Measurements from ENCODE around the gene PTGR2. TPM values are rescaled to one million over a fixed set of nuclear protein-coding genes. Genes with fewer than 3 reads are reported as not detected.
"Not testable (repeated sequence)": the region's sequence is repeated elsewhere in the genome, so short reads cannot be mapped to it uniquely, and the experiment has no call there.

The PTGR2 gene
- total RNA-seq, 4 donors from 2014 or later: 1.8 to 10.7 (median 6.2) TPM

GRCh38 chr14:73824127-73824526 is 27.5 kb upstream of the PTGR2 start:
- peak overlapping the region; percentile 28 to 83 (median 62) for H3K27ac ChIP-seq
- DNase-seq: no peak

GRCh38 chr14:73824536-73824935 is 27.1 kb upstream of the PTGR2 start:
- H3K9me3 ChIP-seq: no peaks in the 10 kb centered on the region
- intact Hi-C loops (cut with DNase I): no loop called here
- WGBS, 2 donors: 57 to 73% methylated on average over 3 to 6 of the region's 8 CpGs

More at GRCh38 chr14:73824127-73824526, 27.5 kb upstream of the PTGR2 start:
- H3K36me3 ChIP-seq: no peaks in the 10 kb centered on the region
- intact Hi-C loops (cut with DNase I): no loop called here
- H3K4me1 ChIP-seq: peaks cover 4 to 31% (median 7%) of the 10 kb centered on the region in 3 donors
- WGBS, 2 donors: 29 to 42% methylated on average over 4 of the region's 4 CpGs
- no peaks in the 10 kb centered on the region for H3K27me3 ChIP-seq
- H3K4me3 ChIP-seq: no peak overlapping the region
- H3K9me3 ChIP-seq: no peaks in the 10 kb centered on the region
- TF ChIP-seq POLR2A (IDR thresholded peaks at IDR 0.05): no peak
- no peak for TF ChIP-seq CTCF (IDR thresholded peaks at IDR 0.05)

GRCh38 chr14:73825551-73826188 is 26.0 kb upstream of the PTGR2 start:
- Histone ChIP-seq H3K27ac (peak overlapping the region in 1 of 4 donors; percentile 83), H3K36me3 (no peaks in the 10 kb centered on the region), H3K27me3 (no peaks in the 10 kb centered on the region), H3K9me3 (no peaks in the 10 kb centered on the region), H3K4me1 (peaks cover 4 to 31% (median 7%) of the 10 kb centered on the region in 3 donors), H3K4me3 (no peak overlapping the region)
- TF ChIP-seq POLR2A (IDR thresholded peaks at IDR 0.05): no peak
- TF ChIP-seq CTCF (IDR thresholded peaks at IDR 0.05): peak; percentile 76 to 96 (median 94)
- intact Hi-C loops (cut with DNase I): loop anchor here (5.0 kb wide), 1 partner anchor 98 kb away; no protein-coding TSS in a partner anchor
- peak; percentile 61 for DNase-seq
- 11% methylated on average over 7 of the region's 7 CpGs for WGBS, 2 donors

More at GRCh38 chr14:73824536-73824935, 27.1 kb upstream of the PTGR2 start:
- Histone ChIP-seq H3K36me3 (no peaks in the 10 kb centered on the region), H3K27ac (peak overlapping the region; percentile 28 to 83 (median 62)), H3K27me3 (no peaks in the 10 kb centered on the region), H3K4me3 (no peak overlapping the region), H3K4me1 (peaks cover 4 to 31% (median 7%) of the 10 kb centered on the region in 3 donors)
- no peak for TF ChIP-seq CTCF (IDR thresholded peaks at IDR 0.05)
- no peak for TF ChIP-seq POLR2A (IDR thresholded peaks at IDR 0.05)
- no peak for DNase-seq

- H3K27ac ChIP-seq, H3K27me3 ChIP-seq, DNase-seq, H3K4me3 ChIP-seq, H3K36me3 ChIP-seq, H3K9me3 ChIP-seq: not testable (repeated sequence)
- peaks cover 4 to 31% (median 7%) of the 10 kb centered on the region in 3 donors for H3K4me1 ChIP-seq
- peak in 2 of 6 experiments; percentile 4 to 29 for TF ChIP-seq CTCF (IDR thresholded peaks at IDR 0.05)
- 87 to 92% methylated on average over 7 of the region's 7 CpGs for WGBS, 2 donors
- intact Hi-C loops (cut with DNase I): loop anchor here (5.0 kb wide), 1 partner anchor 100 kb away; no protein-coding TSS in a partner anchor
Measured at GRCh38 chr14:73827190-73827589, 24.4 kb upstream of the PTGR2 start.

GRCh38 chr14:73829071-73829470 is 22.6 kb upstream of the PTGR2 start:
- Histone ChIP-seq H3K4me1 (peaks cover 4 to 23% (median 7%) of the 10 kb centered on the region in 3 donors), H3K9me3 (no peaks in the 10 kb centered on the region), H3K36me3 (no peaks in the 10 kb centered on the region), H3K27ac (no peak overlapping the region), H3K4me3 (no peak overlapping the region), H3K27me3 (no peaks in the 10 kb centered on the region)
- no peak for DNase-seq
- 74 to 82% methylated on average over 4 of the region's 4 CpGs for WGBS, 2 donors
- TF ChIP-seq POLR2A (IDR thresholded peaks at IDR 0.05) (no peak), CTCF (IDR thresholded peaks at IDR 0.05) (no peak)
- intact Hi-C loops (cut with DNase I): loop anchor here (5.0 kb wide), 1 partner anchor 102 kb away; no protein-coding TSS in a partner anchor
